ENCODE data around the gene MPZL1. TPM values are rescaled to one million over a fixed set of nuclear protein-coding genes. Genes with fewer than 3 reads are reported as not detected.

Gene MPZL1
- total and polyA plus RNA-seq, 2 donors (not counting 3 experiments of a cell fraction or from before 2014, with no cell fraction given): 41.7 to 99.1 TPM

DNA sequence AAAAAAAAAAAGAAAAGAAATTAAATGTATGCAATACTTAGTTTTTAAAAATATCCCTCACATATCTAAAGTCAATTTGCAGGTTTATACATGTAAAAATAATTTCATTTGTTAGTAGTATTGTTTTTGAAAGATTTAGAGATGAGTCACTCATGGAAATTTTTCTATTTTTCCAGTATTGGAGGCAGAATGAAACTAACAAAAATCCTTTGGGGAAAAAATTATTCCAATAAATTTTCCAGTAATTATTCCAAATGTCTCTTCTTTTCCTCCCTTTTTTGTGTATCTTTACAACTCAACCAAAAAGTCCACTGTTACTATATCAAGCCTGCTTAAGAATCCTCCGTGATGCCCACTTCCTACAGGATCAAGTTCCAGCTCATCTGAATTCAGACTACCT, 29.9 kb downstream of the MPZL1 start:
- H3K9ac ChIP-seq (replicated peaks; ENCODE audit: extremely low read depth, insufficient read depth, low read length): no peak overlapping the region
- BruUV-seq (replicated peaks): no TSS peak
- no peak overlapping the region for H3K4me3 ChIP-seq (replicated peaks in 1 of 3; ENCODE audit: insufficient read depth in 1 of 3, low read depth in 1 of 3, low read length in 3 of 3)
- intact Hi-C loops (cut with micrococcal nuclease): no loop called here
- no peaks in the 10 kb centered on the region for H3K27me3 ChIP-seq (ENCODE audit: control insufficient read depth in 2 of 2, insufficient read depth in 2 of 2, low read length in 2 of 2)
- dilution Hi-C loops (cut with MboI; ENCODE audit: extremely low pct_ligation_motif_present, low sequenced_read_pairs): no loop called here
- DNase-seq (ENCODE audit: low read depth, low spot score): no peak
- H3K27ac ChIP-seq (ENCODE audit: insufficient read depth, low read depth, low read length): no peak overlapping the region
- H3K79me2 ChIP-seq (ENCODE audit: control insufficient read depth, insufficient read depth, low read length): peaks cover 38% of the 10 kb centered on the region
- no peaks in the 10 kb centered on the region for H4K20me1 ChIP-seq (replicated peaks; ENCODE audit: control insufficient read depth, extremely low read depth, insufficient read depth, low read length)
- POLR2A ChIA-PET: no interaction called here
- FAIRE-seq: no peak
- H3K9me3 ChIP-seq (replicated peaks; ENCODE audit: control insufficient read depth, insufficient read depth, low read length): no peaks in the 10 kb centered on the region
- no peak overlapping the region for H2AFZ ChIP-seq (ENCODE audit: low read depth, low read length)
- no peaks in the 10 kb centered on the region for H3K36me3 ChIP-seq (ENCODE audit: control insufficient read depth in 2 of 2, extremely low read depth in 1 of 2, insufficient read depth in 2 of 2, low read length in 2 of 2)
- peaks cover 2% of the 10 kb centered on the region for H3K4me1 ChIP-seq (ENCODE audit: control insufficient read depth, extremely low read depth, insufficient read depth, low read length)
- CTCF ChIA-PET: no interaction called here
- no peak overlapping the region for H3K4me2 ChIP-seq (ENCODE audit: insufficient read depth, low read length)
- no peaks in the 10 kb centered on the region for H3K9me1 ChIP-seq (replicated peaks; ENCODE audit: control insufficient read depth, extremely low read depth, insufficient read depth, low read length)
- TF ChIP-seq POLR2A (IDR thresholded peaks at IDR 0.05; ENCODE audit: low read depth, low read length) (no peak), GATA2 (IDR thresholded peaks at IDR 0.05; ENCODE audit: insufficient read depth, insufficient read length, low read depth, low read length) (no peak), EZH2 (IDR thresholded peaks at IDR 0.05; ENCODE audit: borderline replicate concordance, low read depth, low read length, severe bottlenecking) (no peak), FOS (IDR thresholded peaks at IDR 0.05; ENCODE audit: borderline replicate concordance, insufficient read depth, low read length) (no peak)

DNA sequence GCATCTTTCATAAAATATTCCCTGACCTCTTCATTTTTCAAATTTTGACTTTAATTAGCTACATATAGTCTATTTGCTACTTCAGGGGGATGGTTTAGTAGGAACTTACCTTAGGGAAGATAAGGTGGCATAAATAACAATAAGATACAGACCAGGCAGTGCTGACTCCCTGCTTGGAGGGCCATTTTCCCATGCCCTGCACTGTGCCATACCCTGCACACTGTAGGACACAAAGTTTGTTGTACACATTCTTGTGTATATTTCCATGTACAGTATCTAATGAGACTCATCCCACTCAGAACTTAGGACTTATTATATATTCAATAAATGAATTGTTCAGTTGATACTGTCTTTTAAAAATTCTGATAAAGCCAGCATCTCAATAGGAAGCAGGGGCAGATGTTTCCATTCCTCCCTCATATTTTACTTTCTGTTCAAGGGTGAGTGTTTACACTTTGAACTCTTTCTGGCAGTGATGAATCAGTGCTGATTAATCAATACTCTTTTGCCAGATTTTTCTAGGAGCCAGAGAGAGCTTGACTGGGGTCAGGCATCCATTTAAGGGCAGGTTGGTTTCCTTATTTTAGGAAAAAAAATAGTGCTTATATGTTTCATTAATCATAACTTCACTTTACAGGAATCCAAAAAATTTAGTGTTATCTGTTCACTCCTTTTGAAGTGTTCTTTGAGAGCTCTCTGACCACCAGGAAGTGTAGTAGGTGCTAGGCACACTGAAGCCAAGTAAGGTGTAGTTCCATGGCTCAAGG, 30.6 kb downstream of the MPZL1 start:
- no peak for DNase-seq (ENCODE audit: low read depth, low spot score)
- Histone ChIP-seq H3K4me3 (replicated peaks in 1 of 3; ENCODE audit: insufficient read depth in 1 of 3, low read depth in 1 of 3, low read length in 3 of 3) (no peak overlapping the region), H3K9ac (replicated peaks; ENCODE audit: extremely low read depth, insufficient read depth, low read length) (no peak overlapping the region), H3K9me1 (replicated peaks; ENCODE audit: control insufficient read depth, extremely low read depth, insufficient read depth, low read length) (no peaks in the 10 kb centered on the region), H3K36me3 (ENCODE audit: control insufficient read depth in 2 of 2, extremely low read depth in 1 of 2, insufficient read depth in 2 of 2, low read length in 2 of 2) (no peaks in the 10 kb centered on the region), H2AFZ (ENCODE audit: low read depth, low read length) (no peak overlapping the region), H3K27me3 (ENCODE audit: control insufficient read depth in 2 of 2, insufficient read depth in 2 of 2, low read length in 2 of 2) (no peaks in the 10 kb centered on the region), H3K4me2 (ENCODE audit: insufficient read depth, low read length) (no peak overlapping the region), H3K27ac (ENCODE audit: insufficient read depth, low read depth, low read length) (no peak overlapping the region), H3K9me3 (replicated peaks; ENCODE audit: control insufficient read depth, insufficient read depth, low read length) (no peaks in the 10 kb centered on the region), H3K79me2 (ENCODE audit: control insufficient read depth, insufficient read depth, low read length) (peaks cover 37% of the 10 kb centered on the region), H4K20me1 (replicated peaks; ENCODE audit: control insufficient read depth, extremely low read depth, insufficient read depth, low read length) (no peaks in the 10 kb centered on the region), H3K4me1 (ENCODE audit: control insufficient read depth, extremely low read depth, insufficient read depth, low read length) (peaks cover 2% of the 10 kb centered on the region)
- dilution Hi-C loops (cut with MboI; ENCODE audit: extremely low pct_ligation_motif_present, low sequenced_read_pairs): no loop called here
- intact Hi-C loops (cut with micrococcal nuclease): no loop called here
- FAIRE-seq: no peak
- no peak for TF ChIP-seq MYC (IDR thresholded peaks at IDR 0.05; ENCODE audit: low read depth, low read length)
- CTCF ChIA-PET: interaction anchor here (1.0 to 1.3 kb wide), 2 partner anchors 30 to 36 kb away, joined by 4 to 6 read pairs; no protein-coding TSS in a partner anchor
- no TSS peak for BruUV-seq (replicated peaks)
- POLR2A ChIA-PET: no interaction called here
